HAP-1 (cell line): ENCODE results near the gene CD14.
"Not testable (repeated sequence)": the region's sequence is repeated elsewhere in the genome, so short reads cannot be mapped to it uniquely, and the experiment has no call there.

Source experiments
- DNase-seq, 2 experiments: peaks; one replicate each; pipeline ENCODE4 v3.0.0-alpha.2; 2016 to 2020; ENCODE audit warnings: low spot score in 2 of 2
- H3K27me3 ChIP-seq: fragments of 250-450 bp; sonication (Bioruptor Pico); 2 replicates; pipeline ENCODE4 v1.5.1; 2020; ENCODE audit warnings: low read depth, mild to moderate bottlenecking, moderate library complexity
- H3K36me3 ChIP-seq: fragments of 250-450 bp; sonication (Bioruptor Pico); replicated peaks from 2 replicates; pipeline ENCODE4 v1.5.1; 2020; ENCODE audit warnings: mild to moderate bottlenecking
- H3K4me1 ChIP-seq: fragments of 250-450 bp; sonication (Bioruptor Pico); 2 replicates; pipeline ENCODE4 v1.5.1; 2020; ENCODE audit warnings: mild to moderate bottlenecking
- H3K4me3 ChIP-seq: fragments of 250-450 bp; sonication (Bioruptor Pico); 2 replicates; pipeline ENCODE4 v1.5.1; 2020; ENCODE audit warnings: mild to moderate bottlenecking, moderate library complexity
- H3K9me3 ChIP-seq: fragments of 250-450 bp; sonication (Bioruptor Pico); 2 replicates; pipeline ENCODE4 v1.5.1; 2020; ENCODE audit warnings: mild to moderate bottlenecking, moderate library complexity
- in situ Hi-C: fragments of 300-500 bp; cut with MboI; formaldehyde crosslinking; loops from 3 replicates; pipeline ENCODE4 v1.14.3; 2020; ENCODE audit warnings: low sequenced_read_pairs, inconsistent platforms, mixed read lengths

Gene CD14

DNA sequence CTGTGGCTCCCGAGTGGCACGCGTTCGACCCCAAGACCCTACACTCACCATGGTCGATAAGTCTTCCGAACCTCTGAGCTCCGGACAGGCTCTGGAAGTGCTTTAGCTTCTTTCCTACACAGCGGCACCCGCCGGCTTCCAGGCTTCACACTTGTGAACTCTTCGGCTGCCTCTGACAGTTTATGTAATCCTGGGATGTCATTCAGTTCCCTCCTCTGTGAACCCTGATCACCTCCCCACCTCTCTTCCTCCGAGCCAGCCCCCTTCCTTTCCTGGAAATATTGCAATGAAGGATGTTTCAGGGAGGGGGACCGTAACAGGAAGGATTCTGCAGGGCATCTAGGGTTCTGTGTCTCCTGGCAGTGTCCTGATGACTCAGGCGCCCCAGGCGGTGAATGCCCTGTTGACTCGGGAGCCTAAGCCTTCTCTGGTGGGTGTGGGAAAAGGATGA is at the start of gene CD14:
CD14 (minus strand) TSS at position 155 of the 451 bp plus-strand sequence; CDS start at position 51, 104 bp downstream.
- peaks cover 6% of the 10 kb centered on the region for H3K9me3 ChIP-seq
- H3K36me3 ChIP-seq, result no peaks in the 10 kb centered on the region
- H3K4me3 ChIP-seq, result no peak within 1 kb of the TSS
- no peak for DNase-seq
- H3K4me1 ChIP-seq, result no peaks in the 10 kb centered on the region
- in situ Hi-C loops, result loop anchor here (5.0 kb wide), 1 partner anchor 71 kb away; the partner anchor contains the start of genes APBB3 and SLC35A4
- no peaks in the 10 kb centered on the region for H3K27me3 ChIP-seq

DNA sequence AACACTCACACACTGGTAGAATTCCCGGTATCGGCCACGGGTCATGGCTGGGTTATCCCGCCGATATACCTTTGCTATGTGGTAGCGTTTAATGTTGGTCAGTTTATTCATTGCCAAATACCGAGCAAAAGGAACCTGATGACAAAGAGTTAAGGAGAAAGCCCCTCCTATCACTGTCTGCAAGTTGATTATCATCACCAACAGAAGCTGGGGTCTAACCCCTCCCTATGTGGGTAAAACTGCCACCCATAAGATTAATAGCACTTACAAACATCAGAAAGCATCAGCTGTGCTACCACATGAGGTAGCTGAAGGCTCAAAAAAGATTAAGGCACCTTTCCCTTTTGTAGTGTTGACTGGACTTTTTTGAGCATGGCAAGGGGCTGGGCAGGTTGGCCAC is 46.0 kb upstream of the CD14 start:
- Histone ChIP-seq H3K4me3 (no peak overlapping the region), H3K9me3 (no peaks in the 10 kb centered on the region), H3K27me3 (no peaks in the 10 kb centered on the region), H3K36me3 (peaks cover 60% of the 10 kb centered on the region), H3K4me1 (no peaks in the 10 kb centered on the region)
- no peak for DNase-seq
- in situ Hi-C loops, result no loop called here

DNA sequence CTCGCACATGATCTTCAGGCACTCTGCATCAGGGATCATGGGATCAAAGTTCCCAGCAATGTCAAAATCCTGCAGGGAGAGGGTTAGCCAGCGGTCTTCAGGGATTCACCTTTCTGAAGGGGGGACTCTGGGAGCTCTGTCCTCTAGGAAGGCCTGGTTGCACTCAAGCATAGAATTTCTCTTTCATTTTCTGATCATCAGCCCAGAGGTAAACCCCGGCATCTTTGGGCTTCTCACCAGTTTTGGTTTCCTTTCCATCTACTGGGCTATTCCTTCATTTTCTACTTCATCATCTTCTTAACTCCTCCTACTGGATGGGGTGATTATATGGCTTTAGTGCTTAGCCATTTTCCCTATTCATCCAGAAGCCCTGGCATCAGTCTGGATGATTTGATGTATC is 45.0 kb upstream of the CD14 start:
- no peak for DNase-seq
- Histone ChIP-seq H3K4me3 (no peak overlapping the region), H3K9me3 (no peaks in the 10 kb centered on the region), H3K27me3 (no peaks in the 10 kb centered on the region), H3K4me1 (no peaks in the 10 kb centered on the region), H3K36me3 (peaks cover 70% of the 10 kb centered on the region)
- in situ Hi-C loops, result no loop called here

DNA sequence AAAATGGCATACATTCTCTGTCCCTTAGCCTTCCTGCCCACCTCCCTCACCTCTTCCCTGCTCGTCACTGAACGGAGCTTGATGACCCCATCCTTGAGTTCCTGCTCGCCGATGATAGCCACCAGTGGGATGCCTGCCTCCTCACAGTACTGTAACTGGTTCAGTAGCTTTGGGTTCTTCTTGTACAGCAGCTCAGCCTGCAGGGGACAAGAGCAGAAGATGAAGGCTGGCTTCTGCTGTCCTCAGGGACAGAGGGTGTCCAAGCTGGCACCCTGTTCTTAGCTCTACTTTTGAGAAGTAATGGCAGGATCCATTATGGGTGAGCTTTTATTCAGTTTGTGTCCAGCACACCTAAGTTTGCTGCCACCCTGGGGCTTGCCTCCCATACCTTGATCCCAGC is 41.7 kb upstream of the CD14 start:
- in situ Hi-C loops, result no loop called here
- Histone ChIP-seq H3K9me3 (no peaks in the 10 kb centered on the region), H3K36me3 (peaks cover 72% of the 10 kb centered on the region), H3K4me3 (no peak overlapping the region), H3K27me3 (no peaks in the 10 kb centered on the region), H3K4me1 (peaks cover 8% of the 10 kb centered on the region)
- no peak for DNase-seq

DNA sequence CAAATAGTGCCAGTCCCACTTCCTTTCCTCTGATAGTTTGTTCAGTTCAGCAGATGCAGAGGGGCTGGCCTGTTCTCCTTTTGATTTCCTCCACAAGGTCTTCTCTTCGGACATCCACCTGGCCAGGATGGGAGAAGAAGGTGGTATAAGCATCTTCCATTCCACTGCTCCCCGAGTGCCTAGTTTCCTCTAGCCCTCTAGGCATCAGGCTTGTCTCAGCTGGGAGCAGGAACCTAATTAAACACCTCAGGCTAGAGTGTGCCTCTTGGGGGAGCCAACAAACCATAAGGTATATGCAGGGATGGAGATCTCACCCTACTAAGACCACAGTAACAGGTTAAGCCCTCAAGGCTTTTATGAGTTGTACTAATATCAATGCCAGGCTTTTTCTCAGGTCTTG is 41.2 kb upstream of the CD14 start:
- peaks cover 8% of the 10 kb centered on the region for H3K4me1 ChIP-seq

DNA sequence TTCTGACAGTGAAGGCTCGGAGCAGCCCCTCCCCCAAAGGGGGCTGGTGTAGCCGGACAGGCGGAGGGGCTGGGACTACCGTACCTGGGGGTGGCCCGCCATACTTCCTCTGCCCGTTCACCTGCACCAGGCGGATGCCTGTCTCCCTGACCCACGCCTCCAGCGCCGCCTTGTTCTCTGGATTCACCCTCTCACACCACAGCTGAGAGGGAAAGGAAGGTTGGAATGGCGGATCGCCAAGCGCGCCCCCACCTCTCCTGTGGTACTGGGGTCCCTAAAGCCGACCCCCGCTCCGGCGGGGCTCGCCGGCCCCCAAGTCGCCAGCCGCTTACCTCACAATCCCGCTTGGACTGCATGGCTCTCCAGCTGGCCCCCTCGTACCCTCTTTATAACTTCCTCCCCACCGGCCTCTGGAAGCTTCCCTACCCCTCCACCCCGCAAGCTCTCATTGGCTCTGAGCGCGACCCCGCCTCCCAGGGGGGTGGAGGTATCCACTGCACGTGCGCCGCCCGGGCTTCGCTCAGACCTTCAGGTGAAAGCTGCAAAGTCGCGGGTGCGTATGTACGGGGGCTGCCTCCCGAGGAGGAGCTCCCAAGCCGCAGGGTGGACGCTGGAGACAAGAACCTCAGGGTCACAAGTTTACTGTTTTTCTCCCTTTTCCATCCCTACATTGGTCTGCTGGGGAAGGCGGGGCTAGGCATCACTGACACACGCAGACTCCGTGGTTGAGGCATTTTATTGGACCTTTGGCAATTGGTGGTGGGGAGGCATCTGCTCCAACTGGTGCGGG is 40.4 kb upstream of the CD14 start, which contains the start of gene DND1:
DND1 (minus strand) TSS at position 390 of the 790 bp plus-strand sequence; CDS start at position 356, 34 bp downstream.
- Histone ChIP-seq H3K9me3 (no peaks in the 10 kb centered on the region), H3K27me3 (no peaks in the 10 kb centered on the region), H3K4me3 (no peak within 1 kb of the TSS), H3K4me1 (peaks cover 8% of the 10 kb centered on the region), H3K36me3 (peaks cover 77% of the 10 kb centered on the region)
- no peak for DNase-seq
- in situ Hi-C loops, result no loop called here

More for the DNA sequence above, 41.2 kb upstream of the CD14 start:
- no peak for DNase-seq
- Histone ChIP-seq H3K4me3 (no peak overlapping the region), H3K9me3 (no peaks in the 10 kb centered on the region), H3K27me3 (no peaks in the 10 kb centered on the region), H3K36me3 (peaks cover 76% of the 10 kb centered on the region)
- in situ Hi-C loops, result no loop called here

DNA sequence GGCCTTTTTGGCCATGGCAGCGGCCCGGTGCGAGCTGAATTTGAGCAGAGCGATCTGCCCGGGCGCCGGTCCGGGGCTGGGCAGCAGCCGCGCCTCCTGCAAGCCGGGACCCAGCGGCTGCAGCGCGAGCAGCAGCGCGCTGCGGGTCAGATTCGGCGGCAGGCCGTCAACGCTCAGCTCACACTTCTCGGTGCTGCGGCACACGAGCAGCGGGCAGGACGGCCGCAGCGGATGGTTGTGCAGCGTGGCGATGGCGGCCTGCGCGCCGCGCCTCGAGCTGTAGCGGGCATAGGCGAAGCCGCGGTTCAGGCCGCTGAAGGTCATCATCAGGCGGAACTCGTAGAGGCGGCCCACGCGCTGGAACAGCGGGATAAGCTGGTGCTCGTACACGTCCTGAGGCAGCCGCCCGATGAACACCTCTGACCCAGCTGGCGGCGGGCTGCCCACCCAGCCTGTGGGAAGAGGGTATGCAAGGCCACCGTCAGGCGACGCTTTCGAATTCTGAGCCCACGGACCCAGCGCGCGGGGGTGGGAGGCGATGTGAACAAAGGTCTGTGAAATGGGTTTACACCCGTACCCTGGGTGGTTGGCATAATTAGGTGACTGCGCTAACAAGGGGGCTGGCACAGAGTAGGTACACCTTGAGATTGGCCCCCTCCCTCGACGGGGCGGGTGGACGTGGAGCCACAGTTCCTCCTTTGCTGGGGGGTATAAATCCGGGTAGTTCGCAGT is 39.6 kb upstream of the CD14 start:
- H3K36me3 ChIP-seq, result peaks cover 75% of the 10 kb centered on the region
- H3K9me3 ChIP-seq, result no peaks in the 10 kb centered on the region
- peaks cover 8% of the 10 kb centered on the region for H3K4me1 ChIP-seq
- no peaks in the 10 kb centered on the region for H3K27me3 ChIP-seq
- in situ Hi-C loops, result no loop called here
- no peak overlapping the region for H3K4me3 ChIP-seq
- no peak for DNase-seq

DNA sequence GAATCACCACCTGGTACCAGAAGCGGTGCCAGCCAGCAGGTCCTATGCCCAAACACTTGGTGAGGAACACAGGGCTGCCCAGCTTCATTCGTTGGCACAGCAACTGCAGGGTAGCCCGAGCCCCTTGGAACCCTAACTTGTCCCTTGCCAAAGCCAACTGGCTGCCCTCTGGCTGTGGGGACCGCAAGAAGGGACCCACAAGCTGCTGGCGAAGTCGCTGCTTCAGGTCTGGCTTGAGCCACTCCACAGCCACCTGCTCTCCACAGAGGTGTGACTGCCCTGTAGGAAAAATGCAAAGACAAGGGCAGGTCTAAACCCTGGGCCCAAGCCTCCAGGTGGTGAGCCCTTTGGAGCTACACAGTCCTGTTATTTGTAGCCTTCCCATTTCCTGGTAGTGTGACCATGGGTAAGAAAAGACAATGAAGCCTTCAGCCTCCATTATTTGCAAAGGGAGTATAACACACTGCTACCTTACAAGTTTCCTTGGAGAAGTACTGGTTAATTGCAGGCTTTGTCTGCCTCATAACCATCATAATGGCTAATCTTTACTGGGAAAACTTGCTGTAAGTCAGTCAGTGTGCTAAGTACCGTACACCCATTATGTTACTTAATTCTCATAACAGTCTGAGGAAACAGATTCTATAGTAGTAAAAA is 38.6 kb upstream of the CD14 start:
- H3K9me3 ChIP-seq, result no peaks in the 10 kb centered on the region
- in situ Hi-C loops, result no loop called here
- H3K4me3 ChIP-seq, result no peak overlapping the region
- peaks cover 8% of the 10 kb centered on the region for H3K4me1 ChIP-seq
- DNase-seq, result peak; percentile 44 to 93
- no peaks in the 10 kb centered on the region for H3K27me3 ChIP-seq
- H3K36me3 ChIP-seq, result peaks cover 69% of the 10 kb centered on the region

DNA sequence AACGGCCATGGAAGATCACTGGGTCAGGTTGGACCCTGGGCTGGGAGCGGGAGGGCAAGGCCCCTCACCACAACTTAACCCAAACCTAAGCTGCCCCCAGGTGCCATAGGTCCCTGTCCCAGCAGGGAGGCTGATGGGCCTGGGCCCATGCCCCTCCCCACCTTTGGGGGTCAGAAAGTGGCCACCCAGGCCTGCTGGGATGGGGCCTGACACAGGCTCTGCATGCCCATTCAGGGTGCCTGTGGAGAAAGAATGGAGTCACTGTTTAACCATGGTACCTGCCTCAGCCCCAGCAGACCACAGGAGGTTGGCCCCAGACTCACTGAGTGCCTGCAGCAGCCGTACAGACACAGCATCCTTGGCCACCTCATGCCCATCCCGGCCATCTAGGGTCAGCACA is 38.1 kb upstream of the CD14 start:
- H3K4me1 ChIP-seq, H3K9me3 ChIP-seq, DNase-seq, H3K4me3 ChIP-seq, H3K27me3 ChIP-seq, in situ Hi-C loops: not testable (repeated sequence)
- peaks cover 64% of the 10 kb centered on the region for H3K36me3 ChIP-seq

DNA sequence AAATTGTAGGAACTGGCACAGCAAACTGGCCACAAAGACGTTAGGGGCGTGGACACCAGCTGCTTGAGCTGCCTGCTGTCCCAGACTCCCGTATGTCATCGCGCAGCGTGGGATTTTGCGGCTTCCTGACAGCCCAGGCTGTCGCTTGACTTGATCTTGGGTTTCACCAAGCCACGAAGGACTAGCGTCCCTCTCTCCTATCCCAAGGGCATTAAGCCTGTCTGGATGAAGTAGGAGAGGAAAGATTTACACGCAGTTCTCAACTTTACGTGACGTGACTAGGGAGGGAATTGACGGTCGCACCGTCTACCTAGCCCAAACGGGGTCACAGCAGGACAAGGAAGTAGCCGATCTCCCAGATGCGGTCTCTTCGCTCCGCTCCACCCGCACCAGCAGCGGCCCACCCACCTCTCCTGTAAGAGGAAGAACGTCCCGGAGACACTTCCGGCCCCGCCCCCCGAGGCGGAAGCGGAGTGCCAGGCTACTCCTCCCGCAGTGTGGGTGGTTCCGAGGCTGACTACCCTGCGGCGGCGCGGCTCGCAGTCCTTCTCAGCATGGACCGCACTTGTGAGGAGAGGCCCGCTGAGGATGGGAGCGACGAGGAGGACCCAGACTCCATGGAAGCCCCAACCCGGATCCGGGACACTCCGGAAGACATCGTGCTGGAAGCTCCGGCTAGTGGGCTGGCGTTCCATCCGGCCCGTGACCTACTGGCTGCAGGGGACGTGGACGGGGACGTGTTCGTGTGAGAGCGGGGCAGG is 31.6 kb upstream of the CD14 start, which contains the start of gene WDR55:
WDR55 (plus strand) TSS at position 546 of the 761 bp plus-strand sequence; CDS start at position 555, 9 bp downstream.
- no peaks in the 10 kb centered on the region for H3K9me3 ChIP-seq
- no peaks in the 10 kb centered on the region for H3K4me1 ChIP-seq
- H3K36me3 ChIP-seq, result peaks cover 54% of the 10 kb centered on the region
- no peaks in the 10 kb centered on the region for H3K27me3 ChIP-seq
- in situ Hi-C loops, result no loop called here
- peak within 1 kb of the TSS; percentile 82 for H3K4me3 ChIP-seq
- peak; percentile 93 to 98 for DNase-seq

DNA sequence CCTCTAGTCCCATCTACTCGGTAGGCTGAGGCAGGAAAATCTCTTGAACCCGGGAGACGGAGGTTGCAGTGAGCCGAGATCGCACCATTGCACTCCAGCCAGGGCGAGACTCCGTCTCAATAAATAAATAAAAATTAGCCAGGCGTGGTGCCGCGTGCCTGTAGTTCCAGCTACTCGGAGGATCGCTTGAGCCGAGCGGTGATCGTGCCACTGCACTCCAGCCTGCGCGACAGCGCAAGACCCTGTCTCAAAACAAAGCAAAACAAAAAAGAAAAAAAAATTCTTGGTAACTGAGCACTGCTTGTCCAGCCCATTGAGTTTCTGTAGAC is 31.0 kb upstream of the CD14 start:
- Histone ChIP-seq H3K4me3 (peak overlapping the region; percentile 82), H3K27me3 (no peaks in the 10 kb centered on the region), H3K4me1 (no peaks in the 10 kb centered on the region), H3K9me3 (no peaks in the 10 kb centered on the region), H3K36me3 (peaks cover 54% of the 10 kb centered on the region)
- DNase-seq, result no peak
- in situ Hi-C loops, result no loop called here

DNA sequence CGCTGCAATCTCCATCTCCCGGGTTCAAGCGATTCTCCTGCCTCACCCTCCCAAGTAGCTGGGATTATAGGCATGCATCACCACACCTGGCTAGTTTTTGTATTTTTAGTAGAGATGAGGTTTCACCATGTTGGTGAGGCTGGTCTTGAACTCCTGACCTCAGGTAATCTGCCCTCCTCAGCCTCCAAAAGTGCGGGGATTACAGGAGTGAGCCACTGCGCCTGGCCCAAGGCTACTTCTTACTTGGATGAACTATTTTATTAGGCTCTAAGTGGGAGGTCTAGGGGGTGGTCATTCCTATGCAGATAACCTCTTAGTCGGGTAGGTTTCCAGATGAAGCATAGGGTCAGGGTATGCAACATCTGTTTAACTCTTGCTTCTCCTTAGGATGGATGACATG is 27.4 kb upstream of the CD14 start:
- in situ Hi-C loops, result not testable (repeated sequence)

DNA sequence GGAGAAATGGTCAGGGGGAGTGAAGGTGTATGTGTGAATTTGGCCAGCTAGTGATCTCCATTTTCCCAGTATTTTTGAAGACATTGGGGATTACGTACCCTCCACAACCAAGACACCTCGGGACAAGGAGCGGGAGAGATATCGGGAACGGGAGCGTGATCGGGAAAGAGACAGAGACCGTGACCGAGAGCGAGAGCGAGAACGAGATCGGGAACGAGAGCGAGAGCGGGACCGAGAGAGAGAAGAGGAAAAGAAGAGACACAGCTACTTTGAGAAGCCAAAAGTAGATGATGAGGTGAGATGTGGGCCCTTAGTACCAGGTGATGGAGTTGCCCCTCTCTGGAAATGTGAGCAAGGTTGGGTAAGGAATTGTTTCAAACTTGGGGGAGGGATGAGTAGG is 25.9 kb upstream of the CD14 start:
- H3K4me1 ChIP-seq, result no peaks in the 10 kb centered on the region
- peaks cover 91% of the 10 kb centered on the region for H3K36me3 ChIP-seq
- no peak overlapping the region for H3K4me3 ChIP-seq
- in situ Hi-C loops, result no loop called here
- no peaks in the 10 kb centered on the region for H3K9me3 ChIP-seq
- no peaks in the 10 kb centered on the region for H3K27me3 ChIP-seq
- DNase-seq, result no peak

More for the DNA sequence above, 27.4 kb upstream of the CD14 start:
- not testable (repeated sequence) for H3K4me1 ChIP-seq, DNase-seq, H3K27me3 ChIP-seq, H3K4me3 ChIP-seq, H3K9me3 ChIP-seq
- peaks cover 76% of the 10 kb centered on the region for H3K36me3 ChIP-seq
